Skeletal muscle tissue (tissue), 4 donors: Measurements from ENCODE around the gene GAPVD1. TPM values are rescaled to one million over a fixed set of nuclear protein-coding genes. Genes with fewer than 3 reads are reported as not detected.
"Not testable (repeated sequence)": the region's sequence is repeated elsewhere in the genome, so short reads cannot be mapped to it uniquely, and the experiment has no call there.

Experiments used
- H3K27ac ChIP-seq: one replicate; pipeline ENCODE4 v1.7.0; 2013; ENCODE audit warnings: mild to moderate bottlenecking, low read depth, low read length, inconsistent platforms
- H3K27me3 ChIP-seq, 3 donors: one replicate each; pipeline ENCODE4 v1.7.0; 2013; ENCODE audit warnings: low read length in 3 of 3; ENCODE audit not compliant: control insufficient read depth in 3 of 3, insufficient read depth in 3 of 3
- H3K36me3 ChIP-seq, 3 donors: one replicate each; pipeline ENCODE4 v1.7.0; 2013; ENCODE audit warnings: low read length in 3 of 3; ENCODE audit not compliant: control insufficient read depth in 3 of 3, insufficient read depth in 3 of 3
- H3K4me1 ChIP-seq, 3 donors: one replicate each; pipeline ENCODE4 v1.7.0; 2013; ENCODE audit warnings: low read length in 3 of 3, mild to moderate bottlenecking in 3 of 3; ENCODE audit not compliant: control insufficient read depth in 3 of 3, insufficient read depth in 3 of 3
- H3K4me3 ChIP-seq, 3 donors: one replicate each; pipeline ENCODE4 v1.7.0; 2013; ENCODE audit warnings: low read length in 3 of 3
- H3K9ac ChIP-seq, 3 donors: one replicate each; pipeline ENCODE4 v1.7.0; 2013; ENCODE audit warnings: low read length in 3 of 3, mild to moderate bottlenecking in 3 of 3, moderate library complexity in 2 of 3, low read depth in 1 of 3
- H3K9me3 ChIP-seq, 3 donors: one replicate each; pipeline ENCODE4 v1.7.0; 2013; ENCODE audit warnings: low read length in 3 of 3; ENCODE audit not compliant: control insufficient read depth in 3 of 3
- total RNA-seq: library from RNA; depleted of rRNA; stranded (reverse); fragments of >200 nt; gene quantifications from one replicate; pipeline ENCODE4 v1.2.3, GENCODE V29; 2014
- donor health status: Osteomylitis.

Gene GAPVD1
- total RNA-seq, 1 donor from 2014 or later: 42.3 TPM

DNA sequence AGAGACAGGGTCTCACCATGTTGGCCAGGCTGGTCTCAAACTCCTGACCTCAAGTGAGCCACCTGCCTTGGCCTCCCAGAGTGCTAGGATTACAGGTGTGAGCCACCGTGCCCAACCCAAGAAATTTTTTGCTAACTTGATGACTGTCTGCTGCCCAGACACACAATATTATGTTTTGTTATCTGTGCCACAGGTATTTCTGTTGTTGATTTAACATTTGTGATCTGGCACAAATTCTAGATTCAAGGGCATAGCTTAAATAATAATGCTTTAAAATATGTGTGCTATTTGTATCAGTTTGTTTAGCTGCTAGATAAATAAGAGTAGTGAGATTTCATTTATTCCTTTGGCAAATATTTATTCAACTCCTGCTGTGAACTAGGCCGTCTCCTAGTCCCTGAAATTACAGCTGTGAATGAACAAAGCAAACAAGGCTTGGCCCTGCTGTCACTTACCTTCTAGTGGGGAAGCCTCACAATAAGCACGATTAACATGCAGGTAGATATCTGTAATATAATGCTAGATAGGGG, 35.3 kb downstream of the GAPVD1 start:
- Histone ChIP-seq H3K27me3 (no peaks in the 10 kb centered on the region), H3K9me3 (no peaks in the 10 kb centered on the region), H3K4me1 (peaks cover 0 to 9% (median 0%) of the 10 kb centered on the region in 3 donors), H3K27ac (no peak overlapping the region), H3K36me3 (peaks cover 0 to 7% (median 6%) of the 10 kb centered on the region in 3 donors), H3K9ac (peak overlapping the region in 1 of 3 donors; percentile 33), H3K4me3 (no peak overlapping the region)

DNA sequence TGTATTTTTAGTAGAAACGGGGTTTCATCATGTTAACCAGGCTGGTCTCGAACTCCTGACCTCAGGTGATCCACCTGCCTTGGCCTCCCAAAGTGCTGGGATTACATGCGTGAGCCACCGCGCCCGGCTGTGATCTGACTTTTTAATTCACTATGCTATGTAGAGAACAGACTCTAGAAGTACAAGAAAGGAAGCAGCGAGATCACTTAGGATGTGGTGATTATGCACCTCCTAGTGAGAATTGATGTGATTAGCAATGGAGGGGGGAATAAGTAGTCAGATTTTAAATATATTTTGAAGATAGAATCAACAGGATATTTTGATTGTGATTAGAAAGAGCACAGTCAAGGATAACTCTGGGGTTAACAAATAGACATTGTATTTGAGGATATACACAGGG, 36.3 kb downstream of the GAPVD1 start:
- Histone ChIP-seq H3K36me3 (peaks cover 0 to 16% (median 15%) of the 10 kb centered on the region in 3 donors), H3K4me1 (peaks cover 0 to 8% (median 0%) of the 10 kb centered on the region in 3 donors), H3K9ac (no peak overlapping the region), H3K9me3 (no peaks in the 10 kb centered on the region), H3K27ac (no peak overlapping the region), H3K27me3 (no peaks in the 10 kb centered on the region), H3K4me3 (no peak overlapping the region)

DNA sequence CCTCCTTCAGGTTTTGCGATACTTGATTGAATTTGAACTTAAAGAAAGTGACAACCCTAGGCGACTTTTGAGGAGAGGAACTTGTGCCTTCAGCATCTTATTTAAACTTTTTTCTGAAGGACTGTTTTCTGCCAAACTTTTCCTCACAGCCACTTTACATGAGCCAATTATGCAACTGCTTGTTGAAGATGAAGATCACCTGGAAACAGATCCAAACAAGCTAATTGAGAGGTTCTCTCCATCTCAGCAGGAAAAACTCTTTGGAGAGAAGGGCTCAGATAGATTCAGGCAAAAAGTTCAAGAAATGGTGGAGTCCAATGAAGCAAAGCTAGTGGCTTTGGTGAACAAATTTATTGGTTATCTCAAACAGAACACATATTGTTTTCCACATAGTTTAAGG, 40.6 kb downstream of the GAPVD1 start:
- no peak overlapping the region for H3K27ac ChIP-seq
- H3K9me3 ChIP-seq: no peaks in the 10 kb centered on the region
- no peaks in the 10 kb centered on the region for H3K27me3 ChIP-seq
- H3K4me3 ChIP-seq: no peak overlapping the region
- H3K9ac ChIP-seq: no peak overlapping the region
- peaks cover 9 to 30% (median 27%) of the 10 kb centered on the region in 3 donors for H3K36me3 ChIP-seq
- H3K4me1 ChIP-seq: peaks cover 0 to 2% (median 0%) of the 10 kb centered on the region in 3 donors

DNA sequence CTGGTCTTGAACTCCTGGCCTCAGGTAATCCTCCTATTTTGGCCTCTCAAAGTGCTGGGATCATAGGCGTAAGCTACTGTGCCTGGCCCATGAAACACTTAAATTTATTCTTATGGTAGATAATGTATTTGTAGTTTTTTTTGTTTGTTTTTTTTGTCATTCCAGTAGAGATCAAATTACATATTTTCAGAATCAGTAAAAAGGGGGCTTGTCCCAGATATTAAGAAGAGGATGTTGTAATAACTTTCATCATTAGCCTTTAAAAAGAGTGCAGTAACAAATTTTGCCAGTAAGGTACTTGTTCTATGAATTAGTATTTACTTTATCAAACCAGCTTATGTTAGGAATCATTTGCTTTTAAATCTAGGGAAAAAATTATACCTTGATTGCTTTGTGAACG, 42.6 kb downstream of the GAPVD1 start:
- Histone ChIP-seq H3K9ac (no peak overlapping the region), H3K36me3 (peaks cover 14 to 38% (median 37%) of the 10 kb centered on the region in 3 donors), H3K4me1 (no peaks in the 10 kb centered on the region), H3K27me3 (no peaks in the 10 kb centered on the region), H3K9me3 (no peaks in the 10 kb centered on the region), H3K4me3 (no peak overlapping the region), H3K27ac (no peak overlapping the region)

DNA sequence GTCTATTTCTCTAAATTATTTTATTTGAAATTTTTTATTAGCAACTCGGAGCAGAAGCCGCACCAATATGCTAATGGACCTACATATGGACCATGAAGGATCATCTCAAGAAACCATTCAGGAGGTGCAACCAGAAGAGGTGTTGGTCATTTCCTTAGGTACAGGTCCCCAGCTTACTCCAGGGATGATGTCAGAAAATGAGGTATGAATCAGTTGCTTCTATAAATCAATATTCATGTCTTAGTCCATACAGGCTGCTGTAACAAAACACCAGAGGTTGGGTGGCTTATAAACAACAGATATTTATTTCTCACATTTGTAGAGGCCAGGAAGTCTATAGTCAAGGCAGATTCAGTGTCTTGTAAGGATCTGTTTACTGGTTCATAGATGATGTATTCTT, 50.8 kb downstream of the GAPVD1 start:
- Histone ChIP-seq H3K9ac (no peak overlapping the region), H3K9me3 (no peaks in the 10 kb centered on the region)

DNA sequence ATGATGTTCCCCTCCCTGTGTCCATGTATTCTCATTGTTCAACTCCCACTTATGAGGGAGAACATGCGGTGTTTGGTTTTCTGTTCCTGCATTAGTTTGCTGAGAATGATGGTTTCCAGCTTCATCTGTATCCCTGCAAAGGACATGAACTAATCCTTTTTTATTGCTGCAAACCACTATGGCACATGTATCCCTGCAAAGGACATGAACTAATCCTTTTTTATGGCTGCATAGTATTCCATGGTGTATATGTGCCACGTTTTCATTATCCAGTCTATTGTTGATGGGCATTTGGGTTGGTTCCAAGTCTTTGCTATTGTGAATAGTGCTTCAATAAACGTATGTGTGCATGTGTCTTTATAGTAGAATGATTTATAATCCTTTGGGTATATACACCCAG, 54.7 kb downstream of the GAPVD1 start:
- not testable (repeated sequence) for H3K27ac ChIP-seq
- peaks cover 29 to 43% (median 35%) of the 10 kb centered on the region in 3 donors for H3K36me3 ChIP-seq

More for the DNA sequence above, 50.8 kb downstream of the GAPVD1 start:
- no peak overlapping the region for H3K4me3 ChIP-seq
- H3K27ac ChIP-seq: no peak overlapping the region
- H3K27me3 ChIP-seq: no peaks in the 10 kb centered on the region
- H3K36me3 ChIP-seq: peaks cover 30 to 45% (median 43%) of the 10 kb centered on the region in 3 donors
- H3K4me1 ChIP-seq: no peaks in the 10 kb centered on the region

DNA sequence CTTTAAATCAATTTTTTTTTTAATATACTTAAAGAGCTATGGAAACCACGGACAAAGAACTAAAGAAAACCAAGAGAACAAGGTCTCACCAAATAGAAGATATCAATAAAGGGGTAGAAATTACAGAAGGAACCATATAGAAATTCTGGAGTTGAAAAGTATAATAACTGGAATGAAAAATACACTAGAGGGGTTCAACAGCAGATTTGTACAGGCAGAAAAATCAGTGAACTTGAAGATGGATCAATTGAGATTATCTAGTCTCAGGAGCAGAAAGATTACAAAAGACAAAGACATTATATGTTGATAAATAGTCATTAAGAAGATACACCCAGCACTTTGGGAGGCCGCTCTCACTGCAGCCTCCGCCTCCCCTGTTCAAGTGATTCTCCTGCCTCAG, 56.1 kb downstream of the GAPVD1 start:
- H3K9ac ChIP-seq: no peak overlapping the region
- no peaks in the 10 kb centered on the region for H3K9me3 ChIP-seq
- peaks cover 24 to 41% (median 33%) of the 10 kb centered on the region in 3 donors for H3K36me3 ChIP-seq
- H3K4me1 ChIP-seq: no peaks in the 10 kb centered on the region
- no peaks in the 10 kb centered on the region for H3K27me3 ChIP-seq
- no peak overlapping the region for H3K4me3 ChIP-seq
- no peak overlapping the region for H3K27ac ChIP-seq

More for the DNA sequence above, 54.7 kb downstream of the GAPVD1 start:
- not testable (repeated sequence) for H3K4me3 ChIP-seq, H3K27me3 ChIP-seq, H3K4me1 ChIP-seq, H3K9ac ChIP-seq, H3K9me3 ChIP-seq

DNA sequence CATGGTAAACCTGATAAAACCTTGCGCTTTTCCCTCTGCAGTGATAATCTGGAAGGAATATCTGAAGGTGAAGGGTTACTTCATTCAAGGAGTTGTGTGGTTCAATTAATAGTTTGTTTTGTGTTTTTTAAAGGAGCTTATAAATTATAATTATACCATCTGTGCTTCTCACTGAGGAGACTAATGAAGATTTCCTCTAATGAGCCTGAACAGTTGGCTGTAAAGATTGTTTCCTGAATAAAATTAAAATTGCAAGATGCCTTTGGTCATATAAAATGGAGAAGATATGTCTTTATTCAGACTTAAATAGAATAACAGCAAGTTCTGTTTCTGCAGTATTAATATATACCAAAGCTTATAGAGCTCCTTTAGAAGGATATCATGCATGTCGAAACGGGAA, 59.9 kb downstream of the GAPVD1 start:
- no peak overlapping the region for H3K27ac ChIP-seq
- H3K4me3 ChIP-seq: no peak overlapping the region
- H3K9ac ChIP-seq: no peak overlapping the region
- H3K9me3 ChIP-seq: no peaks in the 10 kb centered on the region
- no peaks in the 10 kb centered on the region for H3K27me3 ChIP-seq
- peaks cover 10 to 39% (median 23%) of the 10 kb centered on the region in 3 donors for H3K36me3 ChIP-seq
- no peaks in the 10 kb centered on the region for H3K4me1 ChIP-seq

DNA sequence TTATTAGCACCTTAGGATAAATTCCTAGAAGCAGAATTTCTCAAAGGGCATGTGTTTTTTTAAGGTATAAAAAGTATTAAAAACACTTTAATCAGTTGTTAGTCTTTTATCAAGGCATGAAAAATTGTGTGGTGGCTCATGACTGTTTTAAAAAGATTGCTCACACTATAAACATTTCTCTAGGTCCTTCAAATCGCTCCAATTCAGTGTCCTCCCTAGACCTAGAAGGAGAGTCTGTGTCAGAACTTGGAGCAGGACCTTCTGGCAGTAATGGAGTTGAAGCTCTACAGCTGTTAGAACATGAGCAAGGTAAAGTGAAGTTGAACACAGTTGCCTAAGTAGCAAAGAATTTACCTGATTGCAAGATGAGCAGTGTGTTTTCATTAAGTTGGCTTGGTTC, 62.0 kb downstream of the GAPVD1 start:
- H3K4me3 ChIP-seq: no peak overlapping the region
- H3K27ac ChIP-seq: no peak overlapping the region
- H3K27me3 ChIP-seq: no peaks in the 10 kb centered on the region
- no peak overlapping the region for H3K9ac ChIP-seq
- no peaks in the 10 kb centered on the region for H3K9me3 ChIP-seq
- no peaks in the 10 kb centered on the region for H3K4me1 ChIP-seq
- H3K36me3 ChIP-seq: peaks cover 7 to 28% (median 24%) of the 10 kb centered on the region in 3 donors

DNA sequence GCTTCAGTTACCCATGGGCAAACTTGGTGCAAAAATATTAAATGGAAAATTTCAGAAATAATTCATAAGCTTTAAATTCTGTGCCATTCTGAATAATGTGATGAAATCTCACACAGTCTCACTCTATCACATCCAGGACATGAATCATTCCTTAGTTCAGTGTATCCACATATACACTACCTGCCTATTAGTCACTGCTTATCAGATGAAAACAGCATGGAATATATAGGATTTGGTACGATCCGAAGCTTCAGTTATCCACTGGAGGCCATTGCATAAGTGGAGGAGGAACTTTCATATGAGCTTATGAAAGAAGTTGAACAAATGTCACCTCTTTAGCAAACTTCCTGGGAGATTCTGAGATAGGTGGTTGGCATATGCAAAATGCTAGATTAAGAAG, 64.2 kb downstream of the GAPVD1 start:
- Histone ChIP-seq H3K27me3 (no peaks in the 10 kb centered on the region), H3K4me1 (no peaks in the 10 kb centered on the region), H3K9me3 (no peaks in the 10 kb centered on the region), H3K36me3 (peaks cover 9 to 38% (median 29%) of the 10 kb centered on the region in 3 donors), H3K9ac (no peak overlapping the region), H3K27ac (no peak overlapping the region), H3K4me3 (no peak overlapping the region)
